Gastroesophageal sphincter (tissue), 3 donors: Measurements from ENCODE around the gene POM121L2.

Source experiments
- CTCF ChIP-seq, 4 experiments: fragments of 200-600 bp in 2 of 4; fragments of 450-650 bp in 2 of 4; sonication (generic) in 1 of 4; IDR thresholded peaks; one replicate each; pipeline ENCODE4 v1.5.1; 2017 to 2019; ENCODE audit warnings: antibody characterized with exemption in 4 of 4, mild to moderate bottlenecking in 2 of 4, moderate library complexity in 2 of 4
- EP300 ChIP-seq: sonication (generic); formaldehyde crosslinking; IDR thresholded peaks from one replicate; pipeline ENCODE4 v1.6.1; 2017; ENCODE audit warnings: antibody characterized with exemption, mild to moderate bottlenecking
- POLR2A ChIP-seq, 2 donors: fragments of 450-650 bp; IDR thresholded peaks; one replicate each; pipeline ENCODE4 v1.6.1; 2017; ENCODE audit warnings: antibody characterized with exemption in 2 of 2, mild to moderate bottlenecking in 2 of 2, moderate library complexity in 1 of 2
- POLR2AphosphoS5 ChIP-seq: sonication (generic); formaldehyde crosslinking; IDR thresholded peaks from one replicate; pipeline ENCODE4 v1.6.1; 2017; ENCODE audit warnings: antibody characterized with exemption

GRCh38 chr6:27294409-27294808 lies 17.7 kb downstream of the POM121L2 start:
- TF ChIP-seq POLR2A (IDR thresholded peaks at IDR 0.05) = no peak
- no peak for TF ChIP-seq CTCF (IDR thresholded peaks at IDR 0.05)
- TF ChIP-seq EP300 = no peak
- no peak for TF ChIP-seq POLR2AphosphoS5
